SK-MEL-5 (cell line): ENCODE data around the gene PLPP1. TPM values are rescaled to one million over a fixed set of nuclear protein-coding genes. Genes with fewer than 3 reads are reported as not detected.
"Not testable (repeated sequence)": the region's sequence is repeated elsewhere in the genome, so short reads cannot be mapped to it uniquely, and the experiment has no call there.

Experiments
- DNase-seq: peaks from one replicate; pipeline ENCODE4 v3.0.0-alpha.2; 2016; ENCODE audit warnings: low read depth, low spot score
- in situ Hi-C: cut with HindIII; loops from 2 replicates; pipeline ENCODE4 v1.10.0; 2016; ENCODE audit warnings: low sequenced_read_pairs, high pct_unique_total_duplicates, low pct_unique_long_range_greater_than_20kb
- total RNA-seq: library from RNA; depleted of rRNA; stranded (reverse); fragments of >200 nt; shearing (Covaris generic); gene quantifications from 2 replicates; pipeline ENCODE4 v1.2.3, GENCODE V29; 2014

Gene PLPP1
- total RNA-seq, 1 experiment from 2014 or later, result 17.1 TPM

DNA sequence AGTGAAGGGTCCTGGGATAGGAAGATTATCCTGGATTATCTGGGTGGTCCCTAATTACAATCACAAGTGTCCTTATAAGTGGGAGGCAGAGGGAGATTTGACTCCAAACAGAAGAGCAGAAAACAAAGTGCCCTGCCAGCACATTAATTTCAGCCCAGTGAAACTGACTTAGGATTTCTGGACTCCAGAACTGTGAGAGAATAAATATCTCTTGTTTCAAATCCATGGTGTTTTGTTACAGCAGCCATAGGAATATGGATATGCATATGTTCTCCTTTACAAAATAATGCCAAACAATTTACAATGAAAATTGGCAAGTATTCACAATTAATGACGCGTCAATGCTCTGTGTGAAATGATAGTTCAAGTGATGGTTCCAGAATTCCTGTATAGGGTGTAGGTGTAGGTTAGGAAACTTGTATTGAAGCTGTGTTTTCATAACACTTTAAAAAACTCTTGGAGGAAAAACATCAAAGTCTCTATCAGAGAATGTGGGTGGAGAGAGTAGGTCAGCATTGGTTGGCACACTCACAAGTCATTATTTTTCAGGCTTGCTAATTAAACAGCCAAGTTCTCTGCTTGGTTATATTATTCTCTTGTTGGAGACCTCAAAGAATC is 19.9 kb upstream of the PLPP1 start:
- no peak for DNase-seq
- in situ Hi-C loops, result no loop called here

DNA sequence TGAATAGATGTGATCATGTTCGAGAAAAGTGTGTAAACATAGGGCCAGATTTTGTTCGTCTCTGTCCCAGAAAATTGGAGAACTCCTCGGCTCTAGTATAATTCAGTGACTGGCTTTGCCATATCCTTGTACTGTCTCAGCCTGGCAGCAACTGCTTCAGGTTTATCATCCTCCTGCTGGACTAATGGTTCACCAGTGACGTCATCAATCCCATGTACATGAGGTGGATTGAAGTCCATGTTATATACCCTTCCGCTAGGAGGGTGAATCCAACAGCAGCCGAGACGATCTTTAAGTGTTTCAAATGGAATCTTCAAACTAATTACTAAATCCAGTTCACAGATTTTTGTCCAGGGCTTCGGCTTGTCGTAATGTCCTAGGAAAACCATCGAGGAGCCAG is 17.1 kb upstream of the PLPP1 start:
- DNase-seq, result no peak
- in situ Hi-C loops, result no loop called here

DNA sequence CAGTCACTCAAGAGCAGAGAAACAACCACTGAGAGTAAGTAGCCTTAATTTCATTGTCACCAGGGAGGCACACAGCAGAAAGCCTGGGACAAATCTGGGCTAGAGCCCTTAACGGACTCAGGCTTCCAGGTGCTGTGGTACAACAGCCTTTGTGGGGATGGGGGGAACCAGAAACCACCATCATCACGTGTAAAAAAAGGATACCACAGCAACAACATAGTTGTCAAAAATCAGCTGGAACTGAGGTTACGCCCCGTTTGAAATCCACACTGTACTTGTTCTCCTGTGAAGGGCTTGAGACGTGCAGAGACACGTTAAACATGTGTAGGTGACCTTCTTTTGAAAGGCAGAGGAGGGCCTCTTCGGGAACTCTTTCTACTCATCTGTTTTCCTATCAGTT is 16.6 kb upstream of the PLPP1 start:
- in situ Hi-C loops, result no loop called here
- no peak for DNase-seq

- no peak for DNase-seq
- in situ Hi-C loops, result no loop called here
Observed at GRCh38 chr5:55547781-55548180, 13.0 kb upstream of the PLPP1 start.

- no peak for DNase-seq
- in situ Hi-C loops, result no loop called here
Observed at GRCh38 chr5:55546947-55547346, 12.2 kb upstream of the PLPP1 start.

- DNase-seq, result no peak
- in situ Hi-C loops, result no loop called here
Observed at GRCh38 chr5:55544341-55544740, 9.6 kb upstream of the PLPP1 start.

DNA sequence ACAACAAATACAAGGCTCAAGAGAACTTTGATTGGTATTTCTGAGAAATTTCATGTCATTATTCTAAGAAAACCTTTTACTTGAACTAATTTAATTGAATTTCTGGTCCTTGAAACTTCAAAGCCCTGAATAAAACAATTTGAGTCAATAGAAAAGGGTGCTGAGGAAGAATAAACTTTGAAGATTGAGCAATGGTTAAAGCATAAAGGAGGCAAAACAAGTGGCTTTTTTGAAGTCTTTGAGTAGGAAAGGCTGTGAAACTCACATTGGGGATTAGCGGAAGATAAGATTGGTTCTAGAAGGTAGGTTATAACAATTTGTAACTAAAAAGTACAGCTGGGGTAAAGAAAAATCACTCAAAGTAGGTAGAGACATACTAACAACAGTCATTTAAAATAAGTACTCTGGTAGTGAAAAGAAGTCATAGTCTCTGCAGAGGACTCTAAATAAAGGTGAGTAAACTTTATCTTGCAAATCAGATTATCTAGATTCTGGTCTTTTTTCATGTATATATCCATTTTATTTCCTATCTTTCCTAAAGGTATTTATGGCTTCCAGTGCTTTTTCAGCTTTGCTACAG is 6.4 kb upstream of the PLPP1 start:
- DNase-seq, result no peak
- in situ Hi-C loops, result no loop called here

GRCh38 chr5:55540525-55540924 is 5.8 kb upstream of the PLPP1 start:
- in situ Hi-C loops, result no loop called here
- DNase-seq, result no peak

- no peak for DNase-seq
- in situ Hi-C loops, result no loop called here
Observed at GRCh38 chr5:55540024-55540423, 5.3 kb upstream of the PLPP1 start.

- in situ Hi-C loops, result no loop called here
- no peak for DNase-seq
Observed at GRCh38 chr5:55538661-55539060, 3.9 kb upstream of the PLPP1 start.

GRCh38 chr5:55537315-55537714 is 2.6 kb upstream of the PLPP1 start:
- DNase-seq, in situ Hi-C loops: not testable (repeated sequence)

DNA sequence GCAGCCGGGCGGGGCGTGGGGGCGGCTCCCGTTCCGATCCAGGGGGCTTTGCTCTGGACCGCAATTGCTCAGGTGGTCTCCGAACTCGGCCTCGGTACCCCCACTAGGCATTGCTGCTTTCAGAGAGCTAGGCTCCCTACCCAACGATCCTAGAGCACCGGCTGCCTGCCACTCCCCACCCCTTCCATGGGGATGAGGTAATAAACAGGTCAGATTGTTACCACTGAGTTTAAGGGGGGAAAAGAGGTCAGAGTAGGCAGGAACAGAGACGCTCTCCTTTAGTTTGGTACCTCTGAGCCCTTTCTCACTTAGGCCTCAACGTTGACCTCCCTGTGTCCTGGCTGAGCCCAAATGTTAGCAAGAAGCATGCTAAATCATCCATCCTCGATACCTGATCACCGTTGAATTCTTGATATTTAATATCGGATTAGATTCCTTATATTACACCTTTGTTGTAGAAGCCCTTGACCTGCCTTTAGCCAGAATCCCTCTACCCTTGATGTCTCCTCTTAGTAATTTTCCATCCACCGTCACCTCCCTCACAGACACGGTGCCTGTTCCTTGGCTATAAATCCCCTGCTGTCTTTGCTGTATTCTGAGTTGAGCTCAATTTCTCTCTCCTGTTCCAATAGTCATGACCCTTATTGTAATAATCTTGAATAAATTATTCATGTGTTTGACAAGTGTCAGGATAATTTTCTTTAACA is 588 bp upstream of the PLPP1 start:
- in situ Hi-C loops, result no loop called here

DNA sequence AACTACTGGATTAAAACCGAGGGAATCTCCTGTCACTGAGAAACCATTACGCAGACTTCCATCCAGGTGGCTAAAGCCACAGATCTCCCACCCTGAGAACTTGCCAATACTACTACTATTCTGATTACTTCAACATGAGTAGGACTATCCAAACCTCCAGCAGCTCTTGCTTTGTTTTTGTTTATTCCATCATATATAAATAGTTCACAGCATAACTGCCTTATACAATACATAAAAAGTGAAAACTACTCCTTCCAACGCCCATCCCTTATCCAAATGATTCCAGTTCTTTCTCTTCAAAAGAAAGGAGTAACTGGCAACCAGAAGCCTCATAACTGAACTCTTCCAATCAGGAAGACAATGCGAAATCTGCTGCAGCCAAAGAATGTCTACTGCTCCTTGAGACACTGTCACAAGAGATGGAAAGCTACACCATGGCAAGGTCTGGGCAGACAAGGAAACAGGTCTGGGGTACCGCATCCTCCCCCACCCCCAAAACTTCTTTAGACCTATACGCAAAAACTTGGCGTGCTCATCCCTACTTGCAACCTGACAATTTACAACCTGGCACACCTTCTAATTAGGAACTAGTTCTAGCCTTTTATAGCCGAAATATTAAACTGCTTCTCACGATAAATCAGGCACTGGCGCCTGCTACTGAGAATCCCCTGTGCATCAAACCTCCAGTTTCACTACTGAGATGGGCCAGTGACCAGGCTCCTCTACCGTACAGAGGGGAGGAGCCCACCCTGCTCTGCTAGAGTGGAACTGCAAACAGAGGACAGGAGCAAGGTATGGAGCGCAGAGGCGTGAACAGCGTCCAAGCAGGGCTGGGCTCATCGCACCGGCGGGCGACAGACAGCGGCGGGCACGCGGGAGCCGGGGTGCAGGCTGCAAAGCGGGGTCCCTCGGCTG is 986 bp downstream of the PLPP1 start:
- DNase-seq, result peak; percentile 55
- in situ Hi-C loops, result no loop called here

More for the DNA sequence above, 588 bp upstream of the PLPP1 start:
- DNase-seq, result no peak

GRCh38 chr5:55530669-55531068 is 4.1 kb downstream of the PLPP1 start:
- no peak for DNase-seq
- in situ Hi-C loops, result no loop called here

GRCh38 chr5:55524816-55525215 is 9.9 kb downstream of the PLPP1 start:
- in situ Hi-C loops, result no loop called here

DNA sequence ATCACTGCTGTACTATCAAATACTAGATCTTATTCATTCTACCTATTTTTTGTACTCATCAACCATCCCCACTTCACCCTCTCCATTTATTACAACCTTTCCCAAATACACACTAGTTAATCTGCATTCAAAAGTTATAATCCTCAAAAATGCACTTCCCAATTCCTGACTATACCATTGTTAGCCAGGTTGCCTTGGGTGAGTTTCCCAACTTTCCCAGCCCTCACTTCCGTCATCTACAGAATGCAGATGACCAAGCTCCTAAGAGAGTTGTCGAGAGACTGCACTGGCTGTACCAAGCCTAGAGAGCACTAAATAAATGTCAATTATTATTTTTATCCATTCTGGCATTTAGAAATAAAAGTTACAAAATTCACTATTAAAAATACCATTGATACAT is 11.5 kb downstream of the PLPP1 start:
- in situ Hi-C loops, result no loop called here
- no peak for DNase-seq

More at GRCh38 chr5:55524816-55525215, 9.9 kb downstream of the PLPP1 start:
- no peak for DNase-seq

- in situ Hi-C loops, result no loop called here
- DNase-seq, result no peak
Observed at GRCh38 chr5:55521881-55522280, 12.9 kb downstream of the PLPP1 start.
